HG03103 (cell line): ENCODE results near the gene VRTN.
"Not testable (repeated sequence)": the region's sequence is repeated elsewhere in the genome, so short reads cannot be mapped to it uniquely, and the experiment has no call there.

ENCODE experiments used
- ATAC-seq: cut with Tn5 transposase; IDR thresholded peaks from one replicate; pipeline ENCODE4 v1.9.1; 2021; ENCODE audit warnings: low read depth; ENCODE audit not compliant: unreplicated experiment

VRTN gene

DNA sequence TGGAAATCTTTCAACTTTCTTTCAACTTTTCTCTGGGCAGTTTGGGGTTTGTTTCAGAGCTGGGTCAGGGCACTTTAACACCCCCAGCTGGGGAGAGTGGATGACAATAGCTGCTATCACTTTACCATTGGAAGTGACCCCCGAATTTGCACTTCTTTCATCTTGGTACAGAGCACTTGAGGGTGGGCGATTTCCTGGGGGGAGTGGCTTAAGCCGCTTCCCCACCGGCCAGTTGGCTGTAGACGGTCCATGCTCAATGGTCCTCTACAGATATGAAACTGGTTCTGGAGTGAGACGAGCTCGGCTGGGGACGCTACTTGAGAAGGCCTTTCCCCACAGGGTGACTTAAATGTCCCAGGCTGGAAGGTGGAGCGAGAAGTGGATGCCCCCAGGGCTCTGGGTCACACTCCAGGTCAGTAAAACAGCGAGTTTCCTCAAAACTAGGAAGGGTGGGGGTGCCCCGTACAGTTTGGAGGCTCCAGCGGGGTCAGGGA, at the start of gene VRTN:
VRTN (plus strand) TSS at position 231 of the 494 bp plus-strand sequence. CDS start 8,313 bp downstream, outside the sequence.
- no peak for ATAC-seq

GRCh38 chr14:74299061-74299545, 49.2 kb upstream of the VRTN start:
- ATAC-seq: no peak

DNA sequence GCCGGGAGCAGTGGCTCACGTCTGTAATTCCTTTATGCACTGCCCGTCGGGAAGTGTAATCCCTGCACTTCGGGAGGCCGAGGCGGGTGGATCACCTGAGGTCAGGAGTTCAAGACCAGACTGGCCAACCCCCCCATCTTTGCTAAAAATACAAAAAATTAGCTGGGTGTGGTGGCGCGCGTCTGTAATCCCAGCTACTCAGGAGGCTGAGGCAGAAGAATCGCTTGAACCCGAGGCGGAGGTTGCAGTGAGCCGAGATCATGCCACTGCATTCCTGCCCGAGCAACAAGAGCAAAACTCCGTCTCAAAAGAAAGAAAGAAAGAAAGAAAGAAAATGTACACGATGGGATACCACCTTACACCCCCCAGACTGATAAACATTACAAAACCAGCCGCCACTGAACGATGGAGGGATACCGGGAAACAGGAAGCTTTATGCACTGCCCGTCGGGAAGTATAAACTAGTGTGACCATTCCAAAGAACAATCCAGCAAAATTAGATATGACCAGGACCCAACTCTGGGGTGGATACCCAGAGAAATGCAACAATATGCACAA, 46.6 kb upstream of the VRTN start:
- ATAC-seq: no peak

- peak; percentile 8 for ATAC-seq
These were observed 46.1 kb upstream of the VRTN start for GRCh38 chr14:74302152-74302628.

DNA sequence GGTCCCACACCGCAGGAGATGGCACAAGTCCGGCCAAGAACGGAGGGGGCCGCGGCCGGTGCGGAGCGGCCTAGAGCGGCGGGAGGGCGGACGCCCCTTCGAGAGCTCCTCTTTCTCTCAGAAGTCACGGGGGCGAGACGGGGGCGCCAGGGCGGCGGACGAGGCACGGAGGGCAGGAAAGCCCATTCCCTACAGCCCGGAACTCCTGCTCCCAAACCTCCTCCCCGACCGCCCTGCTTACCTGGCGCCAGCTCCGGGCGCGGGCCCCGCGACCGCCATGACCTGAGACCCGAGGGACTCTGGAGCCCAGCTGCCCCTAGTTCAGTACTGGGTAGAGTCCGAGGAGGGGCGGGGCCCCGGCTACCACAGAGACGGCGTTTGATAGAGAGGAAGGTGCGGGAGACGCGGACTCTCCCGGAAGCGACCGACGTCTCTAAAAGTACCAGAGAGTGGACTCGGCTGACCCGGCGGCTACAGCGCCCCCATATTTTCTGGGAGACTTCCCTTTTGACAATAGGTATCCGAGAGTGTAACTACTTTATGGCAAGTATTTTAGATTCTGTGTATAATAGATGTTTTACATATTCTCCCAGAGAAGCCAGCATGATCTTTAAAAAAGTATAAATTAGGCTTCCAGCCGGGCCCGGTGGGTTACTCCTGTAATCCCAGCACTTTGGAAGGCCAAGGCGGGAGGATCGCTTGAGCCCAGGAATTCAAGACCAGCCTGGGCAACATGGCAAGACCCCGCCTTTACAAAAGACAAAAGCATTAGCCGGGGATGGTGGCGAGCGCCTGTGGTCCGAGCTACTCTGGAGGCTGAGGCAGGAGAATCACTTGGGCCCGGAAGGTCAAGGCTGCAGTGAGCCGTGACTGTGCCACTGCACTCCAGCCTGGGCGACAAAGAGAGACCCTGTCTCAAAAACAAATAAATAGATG, 45.4 kb upstream of the VRTN start, which contains the start of gene ABCD4:
ABCD4 (minus strand) TSS at position 301 of the 936 bp plus-strand sequence; CDS start at position 279, 22 bp downstream.
- ATAC-seq: peak; percentile 97

- ATAC-seq: no peak
These were observed 39.6 kb upstream of the VRTN start for GRCh38 chr14:74308695-74309094.

- no peak for ATAC-seq
These were observed 38.9 kb upstream of the VRTN start for GRCh38 chr14:74309125-74310022.

DNA sequence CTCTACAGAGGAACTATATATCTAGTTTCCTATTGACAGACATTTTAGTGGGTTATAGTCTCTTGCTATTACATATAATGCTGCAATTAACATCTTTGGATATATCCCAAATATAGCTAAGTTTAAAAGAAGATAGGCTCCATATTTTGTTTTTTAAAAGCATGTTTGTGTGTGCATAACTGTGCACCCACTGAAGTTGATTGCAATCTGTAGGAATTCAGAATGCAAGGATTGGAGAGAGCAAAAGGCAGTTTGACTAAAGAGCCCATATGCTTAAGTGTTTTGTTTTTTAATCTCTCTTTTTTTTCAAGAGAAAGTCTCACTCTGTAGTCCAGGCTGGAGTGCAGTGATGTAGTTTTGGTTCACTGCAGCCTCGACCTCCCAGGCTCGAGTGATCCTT, 36.1 kb upstream of the VRTN start:
- ATAC-seq: no peak

GRCh38 chr14:74313601-74314000, 34.7 kb upstream of the VRTN start:
- no peak for ATAC-seq

DNA sequence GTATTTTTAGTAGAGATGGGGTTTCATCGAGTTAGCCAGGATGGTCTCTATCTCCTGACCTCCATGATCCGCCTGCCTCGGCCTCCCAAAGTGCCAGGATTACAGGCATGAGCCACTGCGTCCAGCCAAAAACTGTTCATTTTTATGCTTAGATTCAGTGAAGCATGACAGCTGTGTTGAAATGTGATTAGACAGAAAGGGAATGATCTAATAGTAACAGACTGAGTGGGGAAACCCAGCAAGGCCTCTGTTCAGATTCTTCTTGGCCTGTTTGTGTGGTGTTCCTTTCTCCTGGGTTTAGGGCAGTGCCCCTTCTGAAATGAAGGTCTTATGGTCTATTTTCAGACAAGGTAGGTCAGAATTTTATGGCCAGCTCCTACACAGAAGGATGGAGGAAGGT, 33.7 kb upstream of the VRTN start:
- ATAC-seq: no peak

- ATAC-seq: no peak
These were observed 23.3 kb upstream of the VRTN start for GRCh38 chr14:74324931-74325361.

DNA sequence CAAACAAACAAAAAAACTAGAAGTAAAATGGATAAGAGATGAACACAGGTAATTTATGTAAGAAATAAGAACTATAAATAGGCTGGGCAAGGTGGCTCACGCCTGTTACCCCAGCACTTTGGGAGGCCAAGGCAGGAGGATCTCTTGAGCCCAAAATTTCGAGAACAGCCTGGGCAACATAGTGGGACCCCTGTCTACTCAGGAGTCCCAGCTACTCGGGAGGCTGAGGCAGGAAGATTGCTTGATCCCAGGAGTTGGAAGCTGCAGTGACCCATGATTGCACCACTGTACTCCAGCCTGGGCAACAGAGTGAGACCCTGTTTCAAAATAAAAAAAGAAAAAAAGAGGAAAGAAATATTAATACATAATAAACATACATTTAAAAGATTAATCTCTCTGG, 22.8 kb upstream of the VRTN start:
- ATAC-seq: no peak

GRCh38 chr14:74326369-74327152, 21.7 kb upstream of the VRTN start:
- no peak for ATAC-seq

- not testable (repeated sequence) for ATAC-seq
These were observed 18.2 kb upstream of the VRTN start for GRCh38 chr14:74329950-74330552.

GRCh38 chr14:74333909-74334308, 14.4 kb upstream of the VRTN start:
- no peak for ATAC-seq

- no peak for ATAC-seq
These were observed 1.9 kb upstream of the VRTN start for GRCh38 chr14:74346341-74346740.

DNA sequence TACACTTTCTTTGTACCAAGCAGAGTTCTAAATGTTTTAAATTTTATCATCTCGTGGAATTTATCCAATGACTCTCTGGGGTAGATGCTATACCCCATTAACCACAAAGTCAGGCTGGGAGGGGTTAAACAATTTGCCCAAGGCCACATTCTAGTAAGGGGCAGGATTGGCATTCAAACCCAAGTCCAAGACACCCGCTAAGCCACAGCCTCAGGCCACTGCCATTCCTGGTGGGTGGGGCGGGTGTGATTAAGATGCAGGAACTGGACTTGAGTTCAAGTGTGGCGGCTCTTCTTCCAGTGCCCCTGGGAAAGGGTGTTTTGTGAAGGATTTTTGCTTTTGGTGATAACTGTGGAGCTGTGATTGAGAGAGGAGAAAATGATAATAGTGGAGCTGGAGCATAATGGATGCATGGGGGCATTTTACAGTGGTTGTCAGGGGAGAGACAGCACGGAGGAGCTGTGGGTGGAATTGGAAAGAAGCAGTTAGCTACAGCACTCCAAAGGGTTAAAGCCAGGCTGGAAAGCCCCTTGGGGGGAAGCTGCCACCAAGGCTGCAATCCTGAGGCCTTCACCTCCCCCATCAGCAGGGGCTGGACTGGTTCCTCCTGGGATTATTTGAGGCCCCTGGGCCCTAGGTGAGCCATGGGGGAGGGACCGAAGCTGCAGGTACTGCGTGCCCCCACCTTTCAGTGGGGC, 1.0 kb upstream of the VRTN start:
- ATAC-seq: no peak

- ATAC-seq: no peak
These were observed 523 bp upstream of the VRTN start for GRCh38 chr14:74347795-74348100.
